Liver (tissue), 9 donors: Measurements from ENCODE around the gene ATCAY. TPM values are rescaled to one million over a fixed set of nuclear protein-coding genes. Genes with fewer than 3 reads are reported as not detected.
A peak's percentile ranks its signal among the peaks of the same experiment; 100 is the strongest.

ENCODE experiments used
- DNase-seq: peaks from one replicate; pipeline ENCODE4 v3.0.0-alpha.2; 2017; ENCODE audit warnings: low spot score
- H3K27ac ChIP-seq, 2 donors: one replicate each; pipeline ENCODE4 v1.7.0; 2013; ENCODE audit warnings: inconsistent platforms in 2 of 2, low read length in 2 of 2, control low read depth in 1 of 2, low read depth in 1 of 2, mild to moderate bottlenecking in 1 of 2
- H3K27me3 ChIP-seq, 4 donors: one replicate each; pipeline versions ENCODE4 v1.6.1 to v1.7.0; 2013; ENCODE audit warnings: low read length in 3 of 4, inconsistent platforms in 1 of 4, mild to moderate bottlenecking in 1 of 4, moderate library complexity in 1 of 4; ENCODE audit not compliant: control insufficient read depth in 4 of 4, insufficient read depth in 4 of 4
- H3K36me3 ChIP-seq, 4 donors: one replicate each; pipeline versions ENCODE4 v1.6.1 to v1.7.0; 2013; ENCODE audit warnings: low read length in 3 of 4, mild to moderate bottlenecking in 3 of 4, low read depth in 1 of 4, moderate library complexity in 1 of 4; ENCODE audit not compliant: control insufficient read depth in 4 of 4, insufficient read depth in 3 of 4
- H3K4me1 ChIP-seq, 4 donors: one replicate each; pipeline versions ENCODE4 v1.6.1 to v1.7.0; 2013; ENCODE audit warnings: low read length in 3 of 4, mild to moderate bottlenecking in 3 of 4, moderate library complexity in 1 of 4; ENCODE audit not compliant: control insufficient read depth in 4 of 4, insufficient read depth in 4 of 4
- H3K4me3 ChIP-seq, 3 donors: one replicate each; pipeline versions ENCODE4 v1.6.1 to v1.7.0; 2013; ENCODE audit warnings: low read length in 3 of 3, control low read depth in 1 of 3, low read depth in 1 of 3, mild to moderate bottlenecking in 1 of 3
- H3K9ac ChIP-seq, 2 donors: one replicate each; pipeline ENCODE4 v1.7.0; 2013; ENCODE audit warnings: low read length in 2 of 2, mild to moderate bottlenecking in 2 of 2, moderate library complexity in 2 of 2, control low read depth in 1 of 2, low read depth in 1 of 2
- H3K9me3 ChIP-seq, 4 donors: one replicate each; pipeline versions ENCODE4 v1.6.1 to v1.7.0; 2013; ENCODE audit warnings: low read length in 3 of 4; ENCODE audit not compliant: control insufficient read depth in 4 of 4
- ATF3 ChIP-seq: IDR thresholded peaks from 2 replicates; pipeline ENCODE4 v1.6.1; 2016; ENCODE audit warnings: antibody characterized with exemption
- FOXA1 ChIP-seq: IDR thresholded peaks from 2 replicates; pipeline ENCODE4 v1.6.1; 2016; ENCODE audit warnings: antibody characterized with exemption
- GABPA ChIP-seq, 2 donors: IDR thresholded peaks in 1 of 2; conservative IDR thresholded peaks in 1 of 2; 2 replicates each; pipeline ENCODE4 v1.6.1; 2016; ENCODE audit warnings: antibody characterized with exemption in 2 of 2, mild to moderate bottlenecking in 1 of 2, moderate library complexity in 1 of 2
- HNF4A ChIP-seq, 2 donors: conservative IDR thresholded peaks; 2 replicates each; pipeline ENCODE4 v1.6.1; 2016; ENCODE audit warnings: antibody characterized with exemption in 2 of 2, mild to moderate bottlenecking in 2 of 2
- JUND ChIP-seq, 2 donors: IDR thresholded peaks; 2 replicates each; pipeline ENCODE4 v1.6.1; 2016; ENCODE audit warnings: antibody characterized with exemption in 2 of 2
- MAX ChIP-seq: IDR thresholded peaks from 2 replicates; pipeline ENCODE4 v1.6.1; 2016; ENCODE audit warnings: antibody characterized with exemption
- RAD21 ChIP-seq, 2 donors: IDR thresholded peaks; 2 replicates each; pipeline ENCODE4 v1.6.1; 2016; ENCODE audit warnings: antibody characterized with exemption in 2 of 2, mild to moderate bottlenecking in 2 of 2
- RXRA ChIP-seq, 2 donors: IDR thresholded peaks; 2 replicates each; pipeline ENCODE4 v1.6.1; 2017 to 2018; ENCODE audit warnings: antibody characterized with exemption in 2 of 2, mild to moderate bottlenecking in 1 of 2
- SP1 ChIP-seq: IDR thresholded peaks from 2 replicates; pipeline ENCODE4 v1.6.1; 2018; ENCODE audit warnings: antibody characterized with exemption, mild to moderate bottlenecking
- TAF1 ChIP-seq: conservative IDR thresholded peaks from 2 replicates; pipeline ENCODE4 v1.6.1; 2016; ENCODE audit warnings: antibody characterized with exemption, mild to moderate bottlenecking
- YY1 ChIP-seq: IDR thresholded peaks from 2 replicates; pipeline ENCODE4 v1.6.1; 2016; ENCODE audit warnings: antibody characterized with exemption, mild to moderate bottlenecking
- WGBS: extraction: QIAGEN DNeasy Blood & Tissue Kit; methylation state at CpG from one replicate; pipeline ENCODE4 v1.1.7; 2013; 5-methylcytosine and 5-hydroxymethylcytosine counted together
- polyA plus RNA-seq, 2 donors: library from polyadenylated mRNA; stranded (reverse) in 1 of 2; unstranded in 1 of 2; fragments of 200-250 nt in 1 of 2; fragments of >200 nt in 1 of 2; fragmentation: Nextera tagmentation in 1 of 2; extraction: Ambion mirVana in 1 of 2; gene quantifications; one replicate each; pipeline versions ENCODE4 v1.2.1 to v1.2.3, GENCODE V29; 2013 to 2015
- total RNA-seq, 2 donors: library from RNA; depleted of rRNA; stranded (reverse); fragments of >200 nt; gene quantifications; one replicate each; pipeline ENCODE4 v1.2.3, GENCODE V29; 2014
- TF ChIP-seq, protein P1 (sequence below): fragments of 150-350 bp; IDR thresholded peaks from 2 replicates; pipeline ENCODE4 v1.5.1; 2017; ENCODE audit warnings: improper control_type of control experiment, low read depth, low read length; ENCODE audit not compliant: missing input control
- TF ChIP-seq, protein P2 (sequence below): IDR thresholded peaks from 2 replicates; pipeline ENCODE4 v1.6.1; 2016; ENCODE audit warnings: antibody characterized with exemption
- donor health status: healthy.
- donor health status: healthy.
- donor health status: healthy.
- donor health status: healthy.
- donor health status: healthy.

ATCAY gene
- total and polyA plus RNA-seq, 4 donors = not detected

DNA sequence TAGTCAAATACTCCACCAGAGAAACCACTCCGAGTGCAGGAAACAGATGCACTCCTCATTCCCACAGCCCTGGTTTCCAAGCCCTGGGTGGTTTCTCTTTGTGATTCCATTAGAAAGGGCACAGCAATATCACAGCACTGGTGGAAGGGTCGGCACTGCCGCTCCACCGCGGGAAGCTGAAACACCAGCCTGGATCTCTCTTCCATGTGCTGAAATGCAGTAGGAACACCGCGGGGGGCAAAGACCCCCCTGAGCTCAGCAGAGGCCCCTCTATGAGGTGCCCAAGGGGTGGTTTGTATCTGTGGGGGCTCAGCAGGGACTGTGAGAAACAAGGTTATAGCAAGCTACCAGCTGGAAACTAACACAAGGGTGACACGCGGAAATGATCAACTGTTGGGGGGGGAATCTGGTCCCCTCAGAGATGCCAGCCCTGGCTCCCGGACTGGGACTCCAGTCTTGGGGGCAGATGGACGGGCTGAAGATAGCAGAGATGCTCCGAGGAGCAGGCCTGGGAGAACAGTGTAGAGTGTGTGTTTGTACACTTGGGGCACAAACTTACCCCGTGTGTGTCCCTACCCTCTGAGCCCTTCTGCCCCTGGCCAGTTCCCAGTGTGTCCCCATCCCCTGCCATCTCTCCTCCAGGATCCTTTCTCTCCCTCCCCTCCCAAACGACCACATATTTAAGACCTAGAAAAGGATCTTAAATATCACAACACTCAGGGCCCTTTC lies 13.4 kb upstream of the ATCAY start:
- no peak for DNase-seq
- H3K4me3 ChIP-seq = no peak overlapping the region
- H3K27me3 ChIP-seq = peaks cover 0 to 11% (median 4%) of the 10 kb centered on the region in 4 donors
- peaks cover 0 to 3% (median 0%) of the 10 kb centered on the region in 4 donors for H3K4me1 ChIP-seq
- no peak overlapping the region for H3K27ac ChIP-seq
- TF ChIP-seq MAX = no peak
- TF ChIP-seq TAF1 = no peak
- TF ChIP-seq SP1 = no peak
- no peak for TF ChIP-seq GABPA (IDR thresholded peaks at IDR 0.05 in 1 of 2, conservative IDR thresholded peaks at IDR 0.05 in 1 of 2)
- TF ChIP-seq, protein P1, sequence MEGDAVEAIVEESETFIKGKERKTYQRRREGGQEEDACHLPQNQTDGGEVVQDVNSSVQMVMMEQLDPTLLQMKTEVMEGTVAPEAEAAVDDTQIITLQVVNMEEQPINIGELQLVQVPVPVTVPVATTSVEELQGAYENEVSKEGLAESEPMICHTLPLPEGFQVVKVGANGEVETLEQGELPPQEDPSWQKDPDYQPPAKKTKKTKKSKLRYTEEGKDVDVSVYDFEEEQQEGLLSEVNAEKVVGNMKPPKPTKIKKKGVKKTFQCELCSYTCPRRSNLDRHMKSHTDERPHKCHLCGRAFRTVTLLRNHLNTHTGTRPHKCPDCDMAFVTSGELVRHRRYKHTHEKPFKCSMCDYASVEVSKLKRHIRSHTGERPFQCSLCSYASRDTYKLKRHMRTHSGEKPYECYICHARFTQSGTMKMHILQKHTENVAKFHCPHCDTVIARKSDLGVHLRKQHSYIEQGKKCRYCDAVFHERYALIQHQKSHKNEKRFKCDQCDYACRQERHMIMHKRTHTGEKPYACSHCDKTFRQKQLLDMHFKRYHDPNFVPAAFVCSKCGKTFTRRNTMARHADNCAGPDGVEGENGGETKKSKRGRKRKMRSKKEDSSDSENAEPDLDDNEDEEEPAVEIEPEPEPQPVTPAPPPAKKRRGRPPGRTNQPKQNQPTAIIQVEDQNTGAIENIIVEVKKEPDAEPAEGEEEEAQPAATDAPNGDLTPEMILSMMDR = no peak
- TF ChIP-seq, protein P2, sequence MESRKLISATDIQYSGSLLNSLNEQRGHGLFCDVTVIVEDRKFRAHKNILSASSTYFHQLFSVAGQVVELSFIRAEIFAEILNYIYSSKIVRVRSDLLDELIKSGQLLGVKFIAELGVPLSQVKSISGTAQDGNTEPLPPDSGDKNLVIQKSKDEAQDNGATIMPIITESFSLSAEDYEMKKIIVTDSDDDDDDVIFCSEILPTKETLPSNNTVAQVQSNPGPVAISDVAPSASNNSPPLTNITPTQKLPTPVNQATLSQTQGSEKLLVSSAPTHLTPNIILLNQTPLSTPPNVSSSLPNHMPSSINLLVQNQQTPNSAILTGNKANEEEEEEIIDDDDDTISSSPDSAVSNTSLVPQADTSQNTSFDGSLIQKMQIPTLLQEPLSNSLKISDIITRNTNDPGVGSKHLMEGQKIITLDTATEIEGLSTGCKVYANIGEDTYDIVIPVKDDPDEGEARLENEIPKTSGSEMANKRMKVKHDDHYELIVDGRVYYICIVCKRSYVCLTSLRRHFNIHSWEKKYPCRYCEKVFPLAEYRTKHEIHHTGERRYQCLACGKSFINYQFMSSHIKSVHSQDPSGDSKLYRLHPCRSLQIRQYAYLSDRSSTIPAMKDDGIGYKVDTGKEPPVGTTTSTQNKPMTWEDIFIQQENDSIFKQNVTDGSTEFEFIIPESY = no peak
- no peak for TF ChIP-seq RXRA (IDR thresholded peaks at IDR 0.05)
- 59% methylated on average over 14 of the region's 14 CpGs for WGBS
- peaks cover 0 to 6% (median 0%) of the 10 kb centered on the region in 4 donors for H3K9me3 ChIP-seq
- no peak overlapping the region for H3K9ac ChIP-seq
- no peaks in the 10 kb centered on the region for H3K36me3 ChIP-seq

GRCh38 chr19:3867971-3868769 lies 12.3 kb upstream of the ATCAY start:
- Histone ChIP-seq H3K4me1 (peaks cover 0 to 3% (median 0%) of the 10 kb centered on the region in 4 donors), H3K36me3 (no peaks in the 10 kb centered on the region), H3K4me3 (peak overlapping the region in 1 of 3 donors; percentile 3), H3K27ac (no peak overlapping the region), H3K9ac (no peak overlapping the region), H3K9me3 (peaks cover 0 to 6% (median 0%) of the 10 kb centered on the region in 4 donors), H3K27me3 (peaks cover 0 to 11% (median 4%) of the 10 kb centered on the region in 4 donors)
- TF ChIP-seq FOXA1 (no peak), RAD21 (IDR thresholded peaks at IDR 0.05) (no peak), RXRA (IDR thresholded peaks at IDR 0.05) (no peak), TAF1 (no peak), YY1 (no peak), ATF3 (no peak), HNF4A (conservative IDR thresholded peaks at IDR 0.05) (no peak), JUND (IDR thresholded peaks at IDR 0.05) (no peak)
- TF ChIP-seq, protein P1 = no peak
- DNase-seq = no peak
- 10% methylated on average over 30 of the region's 30 CpGs for WGBS
